Measurements from ENCODE around the gene TRIP10. TPM values are rescaled to one million over a fixed set of nuclear protein-coding genes. Genes with fewer than 3 reads are reported as not detected.
"Not testable (repeated sequence)": the region's sequence is repeated elsewhere in the genome, so short reads cannot be mapped to it uniquely, and the experiment has no call there.

Gene TRIP10
- total RNA-seq, 1 donor from 2014 or later, result 16.7 TPM

DNA sequence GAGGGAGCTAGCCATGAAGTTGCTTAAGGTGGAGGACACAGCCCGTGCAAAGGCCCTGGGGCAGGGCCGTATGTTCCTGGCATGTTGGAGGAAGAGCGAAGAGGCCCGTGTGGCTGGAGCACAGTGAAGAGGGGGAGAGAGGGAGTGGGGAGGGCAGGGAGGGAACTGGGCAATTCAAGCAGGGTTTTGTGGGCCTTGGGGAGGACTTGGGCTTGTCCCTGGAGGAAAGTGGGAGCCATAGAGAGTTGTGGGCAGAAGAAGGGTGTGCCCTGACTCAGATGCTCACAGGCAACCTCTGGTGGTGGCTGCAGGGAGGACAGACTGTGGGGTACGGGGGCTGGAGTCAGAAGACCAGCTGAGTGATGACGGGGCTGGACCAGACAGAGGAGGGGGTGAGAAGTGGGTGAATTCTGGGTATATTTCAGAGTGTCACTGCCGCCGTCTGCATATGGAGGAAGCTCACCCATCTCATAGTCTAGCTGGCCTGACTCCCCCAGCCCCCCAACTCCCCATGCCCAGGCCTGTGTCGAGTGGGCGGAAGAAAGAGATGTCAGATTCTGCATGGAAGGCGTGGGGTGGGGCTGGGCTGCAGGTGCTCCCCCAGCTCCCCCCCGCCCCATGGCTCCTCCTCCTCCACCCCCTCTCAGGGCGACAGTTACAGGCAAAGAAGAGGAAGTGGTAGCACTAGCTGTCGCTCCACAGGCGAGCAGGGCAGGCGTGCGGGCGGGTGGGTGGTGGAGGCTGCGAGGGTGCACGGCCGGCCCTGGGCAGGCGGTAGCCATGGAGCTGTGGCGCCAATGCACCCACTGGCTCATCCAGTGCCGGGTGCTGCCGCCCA lies 32.8 kb downstream of the TRIP10 start, which contains the start of gene VAV1:
VAV1 (plus strand) TSS at position 681 of the 838 bp plus-strand sequence; CDS start at position 781, 100 bp downstream.
- Mint-ChIP-seq H3K9me3 (ENCODE audit: unreplicated experiment) (peaks cover 8% of the 10 kb centered on the region), H3K27me3 (ENCODE audit: unreplicated experiment) (peaks cover 10% of the 10 kb centered on the region), H3K4me1 (ENCODE audit: low read depth, unreplicated experiment) (no peaks in the 10 kb centered on the region), H3K36me3 (ENCODE audit: unreplicated experiment) (peaks cover 4% of the 10 kb centered on the region), H3K27ac (ENCODE audit: unreplicated experiment) (no peak within 1 kb of the TSS), H3K4me3 (ENCODE audit: unreplicated experiment) (no peak within 1 kb of the TSS)
- DNase-seq, result no peak
- TF ChIP-seq CTCF (IDR thresholded peaks at IDR 0.05; ENCODE audit: partially characterized antibody, unreplicated experiment), result no peak

DNA sequence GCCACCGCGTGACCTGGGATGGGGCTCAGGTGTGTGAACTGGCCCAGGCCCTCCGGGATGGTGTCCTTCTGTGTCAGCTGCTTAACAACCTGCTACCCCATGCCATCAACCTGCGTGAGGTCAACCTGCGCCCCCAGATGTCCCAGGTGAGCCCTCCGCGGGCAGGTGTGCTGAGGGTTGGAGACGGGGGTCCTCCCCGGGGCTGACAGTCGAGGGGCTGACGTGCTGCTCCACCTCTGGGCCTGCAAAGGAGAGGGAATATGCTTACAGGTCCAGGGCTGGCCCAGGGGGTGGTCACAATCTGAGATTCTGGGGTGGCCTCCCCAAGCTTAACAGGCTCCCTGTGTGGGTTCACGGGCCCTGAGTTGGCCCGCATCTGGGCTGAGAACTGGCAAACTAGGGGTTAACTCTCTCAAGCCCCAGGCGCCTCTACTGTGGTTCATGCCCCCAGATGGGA lies 33.4 kb downstream of the TRIP10 start:
- peaks cover 4% of the 10 kb centered on the region for H3K36me3 Mint-ChIP-seq (ENCODE audit: unreplicated experiment)
- peaks cover 5% of the 10 kb centered on the region for H3K27me3 Mint-ChIP-seq (ENCODE audit: unreplicated experiment)
- no peak for DNase-seq
- no peak overlapping the region for H3K27ac Mint-ChIP-seq (ENCODE audit: unreplicated experiment)
- no peak for TF ChIP-seq CTCF (IDR thresholded peaks at IDR 0.05; ENCODE audit: partially characterized antibody, unreplicated experiment)
- H3K4me3 Mint-ChIP-seq (ENCODE audit: unreplicated experiment), result no peak overlapping the region
- peaks cover 6% of the 10 kb centered on the region for H3K9me3 Mint-ChIP-seq (ENCODE audit: unreplicated experiment)
- H3K4me1 Mint-ChIP-seq (ENCODE audit: low read depth, unreplicated experiment), result no peaks in the 10 kb centered on the region

GRCh38 chr19:6773323-6773931 lies 33.9 kb downstream of the TRIP10 start:
- no peak for DNase-seq
- Mint-ChIP-seq H3K36me3 (ENCODE audit: unreplicated experiment) (peaks cover 4% of the 10 kb centered on the region), H3K4me3 (ENCODE audit: unreplicated experiment) (no peak overlapping the region), H3K27ac (ENCODE audit: unreplicated experiment) (no peak overlapping the region), H3K9me3 (ENCODE audit: unreplicated experiment) (peaks cover 6% of the 10 kb centered on the region), H3K4me1 (ENCODE audit: low read depth, unreplicated experiment) (no peaks in the 10 kb centered on the region), H3K27me3 (ENCODE audit: unreplicated experiment) (peaks cover 3% of the 10 kb centered on the region)
- TF ChIP-seq CTCF (IDR thresholded peaks at IDR 0.05; ENCODE audit: partially characterized antibody, unreplicated experiment), result no peak

- TF ChIP-seq CTCF (IDR thresholded peaks at IDR 0.05; ENCODE audit: partially characterized antibody, unreplicated experiment), result no peak
- Mint-ChIP-seq H3K36me3 (ENCODE audit: unreplicated experiment) (peaks cover 4% of the 10 kb centered on the region), H3K27ac (ENCODE audit: unreplicated experiment) (no peak overlapping the region), H3K9me3 (ENCODE audit: unreplicated experiment) (peaks cover 6% of the 10 kb centered on the region), H3K4me3 (ENCODE audit: unreplicated experiment) (no peak overlapping the region), H3K27me3 (ENCODE audit: unreplicated experiment) (peaks cover 3% of the 10 kb centered on the region), H3K4me1 (ENCODE audit: low read depth, unreplicated experiment) (no peaks in the 10 kb centered on the region)
- DNase-seq, result no peak
These were observed 35.6 kb downstream of the TRIP10 start for GRCh38 chr19:6774821-6775707.

GRCh38 chr19:6776045-6776444 lies 36.6 kb downstream of the TRIP10 start:
- H3K36me3 Mint-ChIP-seq (ENCODE audit: unreplicated experiment); H3K4me3 Mint-ChIP-seq (ENCODE audit: unreplicated experiment); DNase-seq; H3K4me1 Mint-ChIP-seq (ENCODE audit: low read depth, unreplicated experiment); H3K9me3 Mint-ChIP-seq (ENCODE audit: unreplicated experiment); H3K27me3 Mint-ChIP-seq (ENCODE audit: unreplicated experiment); H3K27ac Mint-ChIP-seq (ENCODE audit: unreplicated experiment): not testable (repeated sequence)

Data from glutamatergic neuron (in vitro differentiated cells).